ENCODE data around the gene RNF227. TPM values are rescaled to one million over a fixed set of nuclear protein-coding genes. Genes with fewer than 3 reads are reported as not detected.

RNF227 gene
- total and polyA plus RNA-seq, 2 of the 13 experiments (the other 11 are each of a cell fraction or from before 2014, with no cell fraction given) = 0.20 to 0.79 TPM

GRCh38 chr17:7956228-7956965, 40.3 kb upstream of the RNF227 start:
- in situ Hi-C loops (cut with HindIII; ENCODE audit: extremely low pct_ligation_motif_present, low pct_unique_long_range_greater_than_20kb) = no loop called here
- ChIA-PET POLR2A (no interaction called here), CTCF (ENCODE audit: low intra/inter-chr PET ratio, low total read pairs) (no interaction called here)
- Histone ChIP-seq H3K4me2 (ENCODE audit: low read depth, low read length) (no peak overlapping the region), H4K20me1 (ENCODE audit: insufficient read depth, low read length) (no peaks in the 10 kb centered on the region), H3K4me1 (ENCODE audit: insufficient read depth, low read length) (no peaks in the 10 kb centered on the region), H2AFZ (ENCODE audit: low read length) (no peak overlapping the region), H3K9me3 (ENCODE audit: low read length) (no peaks in the 10 kb centered on the region), H3K27me3 (ENCODE audit: control insufficient read depth in 1 of 2, insufficient read depth in 2 of 2, low read length in 2 of 2) (0 out of 5 replicates have a peak, but pooled peaks cover 0 to 4% of the 10 kb centered on the region in 2 experiments), H3K4me3 (replicated peaks in 1 of 3; ENCODE audit: insufficient read depth in 1 of 3, low read depth in 2 of 3, low read length in 3 of 3) (no peak overlapping the region), H3K36me3 (replicated peaks in 1 of 2; ENCODE audit: control insufficient read depth in 1 of 2, insufficient read depth in 2 of 2, low read length in 2 of 2) (no peaks in the 10 kb centered on the region), H3K79me2 (ENCODE audit: insufficient read depth, low read length) (no peaks in the 10 kb centered on the region), H3K27ac (ENCODE audit: extremely low read length, insufficient read depth, low read length) (no peak overlapping the region), H3K9ac (ENCODE audit: insufficient read depth, low read depth, low read length) (no peak overlapping the region)
- BruUV-seq (replicated peaks) = no TSS peak
- DNase-seq (ENCODE audit: low spot score) (no peak), ATAC-seq (no peak), FAIRE-seq (no peak)
- 61% methylated on average over 11 of the region's 11 CpGs for WGBS (ENCODE audit: low lambda C conversion rate)
- no peak for TF ChIP-seq MED13 (CRISPR knock-in tag; IDR thresholded peaks at IDR 0.05)
- TF ChIP-seq HOXA7 (CRISPR knock-in tag; IDR thresholded peaks at IDR 0.05) = no peak
- TF ChIP-seq, protein P1, sequence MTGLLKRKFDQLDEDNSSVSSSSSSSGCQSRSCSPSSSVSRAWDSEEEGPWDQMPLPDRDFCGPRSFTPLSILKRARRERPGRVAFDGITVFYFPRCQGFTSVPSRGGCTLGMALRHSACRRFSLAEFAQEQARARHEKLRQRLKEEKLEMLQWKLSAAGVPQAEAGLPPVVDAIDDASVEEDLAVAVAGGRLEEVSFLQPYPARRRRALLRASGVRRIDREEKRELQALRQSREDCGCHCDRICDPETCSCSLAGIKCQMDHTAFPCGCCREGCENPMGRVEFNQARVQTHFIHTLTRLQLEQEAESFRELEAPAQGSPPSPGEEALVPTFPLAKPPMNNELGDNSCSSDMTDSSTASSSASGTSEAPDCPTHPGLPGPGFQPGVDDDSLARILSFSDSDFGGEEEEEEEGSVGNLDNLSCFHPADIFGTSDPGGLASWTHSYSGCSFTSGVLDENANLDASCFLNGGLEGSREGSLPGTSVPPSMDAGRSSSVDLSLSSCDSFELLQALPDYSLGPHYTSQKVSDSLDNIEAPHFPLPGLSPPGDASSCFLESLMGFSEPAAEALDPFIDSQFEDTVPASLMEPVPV (CRISPR knock-in tag; IDR thresholded peaks at IDR 0.05) = no peak
- TF ChIP-seq EEA1 (CRISPR knock-in tag; IDR thresholded peaks at IDR 0.05; ENCODE audit: borderline replicate concordance) = no peak
- TF ChIP-seq MAFK (conservative IDR thresholded peaks at IDR 0.05 in 1 of 2, IDR thresholded peaks at IDR 0.05 in 1 of 2; ENCODE audit: low read length in 2 of 2) = peak; percentile 49 to 54
- peak; percentile 43; the same call in 1 of the 2 replicates for TF ChIP-seq MAFF (IDR thresholded peaks at IDR 0.05; ENCODE audit: low read depth, low read length)
- intact Hi-C loops (cut with micrococcal nuclease; ENCODE audit: unreplicated experiment) = no loop called here
